ENCODE data around the gene ZBTB5.
"Not testable (repeated sequence)": the region's sequence is repeated elsewhere in the genome, so short reads cannot be mapped to it uniquely, and the experiment has no call there.

GRCh38 chr9:37477443-37477842 lies 12.2 kb upstream of the ZBTB5 start:
- TF ChIP-seq POLR2AphosphoS5 (IDR thresholded peaks at IDR 0.05; ENCODE audit: borderline replicate concordance, low read depth, low read length); EZH2 (IDR thresholded peaks at IDR 0.05); FOXP2 (optimal IDR thresholded peaks at IDR 0.05; ENCODE audit: control extremely low read depth, extremely low read length, insufficient read depth): not testable (repeated sequence)

All from SK-N-MC (cell line).